Large intestine (tissue), 12 donors: ENCODE measurements around the gene DEFB112. TPM values are rescaled to one million over a fixed set of nuclear protein-coding genes. Genes with fewer than 3 reads are reported as not detected.

Experiments used
- DNase-seq, 2 donors: peaks; one replicate each; pipeline versions ENCODE4 v3.0.0 to v3.0.0-alpha.2; 2013
- H3K27ac ChIP-seq: one replicate; pipeline ENCODE4 v1.5.1; 2013; ENCODE audit warnings: low read length
- H3K27me3 ChIP-seq: 2 replicates; pipeline ENCODE4 v1.6.1; 2013; ENCODE audit warnings: low read length; ENCODE audit not compliant: control insufficient read depth, insufficient read depth
- H3K36me3 ChIP-seq: 2 replicates; pipeline ENCODE4 v1.6.1; 2013; ENCODE audit warnings: low read length; ENCODE audit not compliant: control insufficient read depth, insufficient read depth
- H3K4me1 ChIP-seq: one replicate; pipeline ENCODE4 v1.6.1; 2013; ENCODE audit warnings: low read length; ENCODE audit not compliant: control insufficient read depth, insufficient read depth
- H3K4me3 ChIP-seq: one replicate; pipeline ENCODE4 v1.5.1; 2013; ENCODE audit warnings: low read length
- H3K9me3 ChIP-seq: one replicate; pipeline ENCODE4 v1.6.1; 2013; ENCODE audit warnings: mild to moderate bottlenecking, low read depth, low read length, moderate library complexity; ENCODE audit not compliant: control insufficient read depth
- WGBS: methylation state at CpG from one replicate; pipeline ENCODE4 v1.1.5; 2013; ENCODE audit warnings: low lambda C conversion rate; ENCODE audit not compliant: insufficient coverage; 5-methylcytosine and 5-hydroxymethylcytosine counted together
- long read RNA-seq, 11 donors: transcript quantifications; one replicate each; lab custom pipeline, GENCODE V29; 2026
- polyA plus RNA-seq: library from polyadenylated mRNA; unstranded; fragments of 120-200 nt; gene quantifications from one replicate; pipeline ENCODE4 v1.2.1, GENCODE V29; 2013

The DEFB112 gene, protein sequence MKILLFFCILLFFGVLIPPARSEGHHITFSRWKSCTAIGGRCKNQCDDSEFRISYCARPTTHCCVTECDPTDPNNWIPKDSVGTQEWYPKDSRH
- not detected for polyA plus RNA-seq
- long read RNA-seq, donor 1: 0 reads
- long read RNA-seq, donor 2: 0 reads
- long read RNA-seq, donor 3: 0 reads
- long read RNA-seq, donor 4: 0 reads
- long read RNA-seq, donor 5: 0 reads
- long read RNA-seq, donor 6: 0 reads
- long read RNA-seq, donor 7: 0 reads
- long read RNA-seq, donor 8: 0 reads
- long read RNA-seq, donor 9: 0 reads
- long read RNA-seq, donor 10: 0 reads
- long read RNA-seq, donor 11: 0 reads

DNA sequence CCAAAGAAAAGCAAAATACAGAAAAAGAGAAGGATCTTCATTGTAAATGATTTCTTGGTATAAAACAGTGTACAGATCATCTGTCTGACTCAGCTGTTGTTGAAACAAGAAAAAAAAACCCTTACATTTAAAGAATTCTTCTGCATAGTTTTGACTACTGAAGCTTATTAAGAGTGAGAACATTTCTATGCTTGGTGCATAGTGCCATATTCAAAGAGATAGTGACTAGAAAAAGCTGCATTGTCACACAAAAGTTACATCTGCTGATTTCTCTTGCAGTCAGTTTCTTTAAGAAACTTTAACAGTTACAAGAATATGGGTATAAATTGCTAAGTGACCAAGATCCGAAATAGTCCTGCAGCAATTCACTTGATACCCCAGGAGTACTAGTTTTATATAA is at the start of gene DEFB112:
DEFB112 (minus strand) TSS at position 101 of the 400 bp plus-strand sequence; CDS start at position 41, 60 bp downstream.
- H3K4me3 ChIP-seq: no peak within 1 kb of the TSS
- H3K4me1 ChIP-seq: no peaks in the 10 kb centered on the region
- 100% methylated on average over 1 of the region's 1 CpG for WGBS
- no peak for DNase-seq
- no peak within 1 kb of the TSS for H3K27ac ChIP-seq
- no peaks in the 10 kb centered on the region for H3K36me3 ChIP-seq
- no peaks in the 10 kb centered on the region for H3K27me3 ChIP-seq
- no peaks in the 10 kb centered on the region for H3K9me3 ChIP-seq

DNA sequence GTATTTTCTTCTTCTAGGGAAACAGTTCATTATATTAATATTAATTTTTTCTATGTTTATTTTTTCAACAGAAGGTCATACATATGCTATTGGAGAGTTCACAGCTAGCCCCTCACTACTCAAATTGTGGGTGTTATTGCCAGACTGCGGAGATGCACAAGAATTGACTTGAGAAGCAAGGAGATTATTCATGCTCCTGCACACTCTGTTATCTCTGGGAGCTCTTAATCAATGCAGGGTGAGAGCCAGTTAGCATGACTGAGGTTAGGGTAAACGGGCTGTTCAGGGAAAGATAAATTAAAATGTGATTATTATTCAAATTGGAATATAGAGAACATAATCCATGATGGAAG is 48.9 kb upstream of the DEFB112 start:
- WGBS: 25% methylated on average over 1 of the region's 2 CpGs
- no peaks in the 10 kb centered on the region for H3K27me3 ChIP-seq
- H3K27ac ChIP-seq: no peak overlapping the region

DNA sequence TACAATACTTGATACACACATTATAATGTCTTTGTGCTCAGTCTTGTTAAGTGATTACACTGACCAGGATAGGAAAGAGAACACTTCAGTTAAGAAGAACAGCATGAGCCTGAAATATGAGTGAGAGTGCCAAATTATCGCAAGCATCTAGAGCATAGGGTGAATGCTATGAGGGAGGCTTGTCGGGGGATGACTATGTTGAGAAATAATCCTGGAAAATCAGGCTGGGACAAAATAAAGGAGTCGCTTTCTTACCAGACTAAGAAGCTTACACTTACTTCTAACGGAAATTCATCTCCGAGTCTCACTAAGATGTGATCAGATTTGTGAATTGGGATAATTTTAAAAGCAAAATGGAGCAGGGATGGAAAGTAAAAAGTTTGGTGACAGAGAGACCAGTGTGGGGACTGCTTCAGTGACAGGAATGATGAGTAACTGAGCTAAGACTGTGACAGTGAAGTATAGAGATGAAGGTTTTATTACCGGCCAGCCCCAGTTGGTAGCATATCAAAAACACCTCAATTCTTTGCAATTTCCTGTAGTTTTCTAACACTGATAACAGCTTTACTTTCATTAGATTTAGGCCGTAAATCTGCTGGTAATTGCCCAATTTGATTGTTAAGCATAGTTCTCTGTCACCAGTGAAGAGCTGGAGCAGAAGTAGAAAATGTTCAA is 48.4 kb upstream of the DEFB112 start:
- no peak overlapping the region for H3K4me3 ChIP-seq
- no peaks in the 10 kb centered on the region for H3K27me3 ChIP-seq
- DNase-seq: no peak
- H3K9me3 ChIP-seq: no peaks in the 10 kb centered on the region
- 93% methylated on average over 3 of the region's 7 CpGs for WGBS
- H3K36me3 ChIP-seq: no peaks in the 10 kb centered on the region
- peaks cover 9% of the 10 kb centered on the region for H3K4me1 ChIP-seq
- H3K27ac ChIP-seq: no peak overlapping the region

More for the DNA sequence above, 48.9 kb upstream of the DEFB112 start:
- no peak overlapping the region for H3K4me3 ChIP-seq
- H3K9me3 ChIP-seq: no peaks in the 10 kb centered on the region
- no peak for DNase-seq
- peaks cover 4% of the 10 kb centered on the region for H3K4me1 ChIP-seq
- no peaks in the 10 kb centered on the region for H3K36me3 ChIP-seq

DNA sequence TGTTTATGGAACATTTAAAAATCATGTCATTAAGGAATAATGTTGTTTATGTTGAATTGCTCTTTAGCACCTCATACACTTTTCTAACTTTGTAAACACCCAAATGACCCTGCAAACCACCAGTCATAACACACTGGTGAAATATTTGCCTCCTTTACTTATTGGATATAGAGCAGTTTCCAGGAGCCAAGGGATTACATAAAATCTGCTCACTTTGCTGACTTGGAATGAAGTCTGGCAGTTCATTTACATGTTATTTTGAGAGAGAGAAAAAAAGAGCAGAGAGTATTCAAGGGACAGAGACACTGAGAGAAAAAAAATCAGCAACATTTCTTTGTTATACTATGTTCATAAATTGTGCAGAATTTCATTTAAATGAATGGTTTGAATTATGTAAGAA is 46.6 kb upstream of the DEFB112 start:
- no peak overlapping the region for H3K27ac ChIP-seq
- no peaks in the 10 kb centered on the region for H3K9me3 ChIP-seq
- H3K4me1 ChIP-seq: peaks cover 22% of the 10 kb centered on the region
- no peaks in the 10 kb centered on the region for H3K27me3 ChIP-seq
- H3K4me3 ChIP-seq: no peak overlapping the region
- H3K36me3 ChIP-seq: no peaks in the 10 kb centered on the region
- DNase-seq: no peak

DNA sequence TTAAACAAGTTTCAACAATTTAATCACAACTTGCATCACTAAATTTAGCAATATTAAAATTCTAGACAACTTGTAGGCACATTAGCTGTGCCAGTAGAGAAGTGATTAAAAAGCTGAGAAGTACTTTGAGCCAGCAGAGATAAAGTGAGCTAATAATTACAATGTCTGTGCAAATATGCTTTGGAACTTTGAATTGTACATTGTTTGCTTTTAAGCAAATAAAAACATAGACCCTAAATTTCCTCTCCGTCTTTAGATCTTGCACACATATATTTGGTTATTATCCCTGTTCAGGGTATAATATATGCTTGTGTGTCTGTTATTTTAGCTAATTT is 44.2 kb upstream of the DEFB112 start:
- Histone ChIP-seq H3K27ac (peak overlapping the region; percentile 58), H3K27me3 (no peaks in the 10 kb centered on the region), H3K4me1 (peaks cover 35% of the 10 kb centered on the region), H3K9me3 (no peaks in the 10 kb centered on the region), H3K4me3 (no peak overlapping the region), H3K36me3 (no peaks in the 10 kb centered on the region)
- no CpG with 5 or more reads among the region's 1 CpG for WGBS
- peak; percentile 7 to 59 for DNase-seq

DNA sequence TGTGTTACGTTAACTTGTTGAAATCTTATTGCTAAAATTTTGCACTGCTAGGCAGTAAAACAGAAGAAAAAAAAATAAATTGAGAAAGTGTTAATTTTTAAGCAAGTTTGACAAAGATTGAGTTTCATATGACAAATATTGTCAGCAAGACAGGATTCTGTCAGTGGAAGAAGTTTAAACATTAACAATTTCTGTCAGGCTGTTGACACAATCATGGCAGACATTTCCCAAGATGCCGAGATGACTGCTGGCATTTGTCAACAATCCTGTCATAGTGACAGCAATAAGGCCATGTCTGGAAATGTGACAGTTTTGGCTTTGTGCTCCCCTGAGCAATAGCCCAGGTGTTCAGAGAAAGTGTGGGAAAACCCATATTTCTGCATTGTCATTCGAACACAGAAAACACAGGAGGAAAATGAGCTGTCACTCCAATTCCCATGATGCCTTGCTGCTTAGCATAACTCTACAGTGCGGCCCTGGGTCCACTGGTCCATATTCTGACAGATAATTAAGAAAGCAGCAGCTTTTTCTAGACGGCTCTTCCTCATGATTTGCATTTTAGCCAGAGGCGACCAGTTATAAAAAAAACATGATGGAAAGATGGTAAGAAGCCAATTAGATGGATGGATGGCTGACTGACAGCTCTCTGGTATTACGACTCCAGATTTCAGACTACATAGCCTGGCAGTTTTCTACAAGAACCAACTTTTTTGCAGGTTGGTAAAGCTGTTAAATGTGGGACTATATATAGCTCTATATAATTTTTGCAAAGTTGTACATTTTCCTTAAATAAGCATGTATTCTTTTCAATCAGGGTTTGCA is 43.6 kb upstream of the DEFB112 start:
- H3K27ac ChIP-seq: peak overlapping the region; percentile 58
- H3K4me3 ChIP-seq: peak overlapping the region; percentile 0
- H3K9me3 ChIP-seq: no peaks in the 10 kb centered on the region
- DNase-seq: peak; percentile 35 to 77
- H3K27me3 ChIP-seq: no peaks in the 10 kb centered on the region
- no peaks in the 10 kb centered on the region for H3K36me3 ChIP-seq
- WGBS: 33% methylated on average over 1 of the region's 7 CpGs
- peaks cover 35% of the 10 kb centered on the region for H3K4me1 ChIP-seq

DNA sequence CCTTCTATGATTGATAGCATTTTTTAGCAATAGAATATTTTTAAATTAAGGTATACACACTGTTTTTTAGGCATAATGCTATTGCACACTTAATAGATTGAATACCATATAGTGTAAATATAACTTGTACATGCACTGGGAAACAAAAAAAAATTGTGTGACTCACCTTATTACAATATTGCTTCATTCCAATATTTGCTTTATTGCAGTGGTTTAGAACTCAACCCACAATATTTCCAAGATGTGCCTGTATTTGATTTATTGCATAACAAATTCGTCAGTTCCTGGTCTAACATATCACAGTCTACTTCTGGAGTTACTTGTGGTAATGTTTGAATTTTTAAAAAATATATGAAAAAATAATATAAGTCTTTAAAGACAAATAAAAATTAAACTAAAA is 41.9 kb upstream of the DEFB112 start:
- Histone ChIP-seq H3K4me1 (peaks cover 35% of the 10 kb centered on the region), H3K36me3 (no peaks in the 10 kb centered on the region), H3K27me3 (no peaks in the 10 kb centered on the region), H3K27ac (no peak overlapping the region), H3K9me3 (no peaks in the 10 kb centered on the region), H3K4me3 (no peak overlapping the region)
- no CpG with 5 or more reads among the region's 1 CpG for WGBS
- no peak for DNase-seq

DNA sequence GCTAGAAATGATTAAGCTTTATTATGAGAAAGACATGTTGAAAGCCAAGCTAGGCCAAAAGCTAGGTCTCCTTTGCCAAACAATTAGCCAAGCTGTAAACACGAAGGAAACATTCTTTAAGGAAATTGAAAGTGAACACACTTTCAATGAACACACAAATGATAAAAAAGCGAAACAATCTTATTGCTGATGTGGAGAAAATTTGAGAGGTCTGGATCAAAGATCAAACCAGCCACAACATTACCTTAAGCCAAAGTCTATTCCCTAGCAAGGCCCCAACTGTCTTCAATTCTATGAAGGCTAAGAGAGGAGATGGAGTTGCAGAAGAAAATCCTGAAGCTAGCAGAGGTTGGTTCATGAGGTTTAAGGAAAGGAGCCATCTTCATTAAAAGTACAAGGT is 40.2 kb upstream of the DEFB112 start:
- Histone ChIP-seq H3K4me1 (peaks cover 31% of the 10 kb centered on the region), H3K27me3 (no peaks in the 10 kb centered on the region), H3K27ac (peak overlapping the region; percentile 22), H3K4me3 (no peak overlapping the region), H3K36me3 (no peaks in the 10 kb centered on the region), H3K9me3 (no peaks in the 10 kb centered on the region)
- WGBS: 40% methylated on average over 1 of the region's 2 CpGs
- DNase-seq: peak; percentile 13 to 64

DNA sequence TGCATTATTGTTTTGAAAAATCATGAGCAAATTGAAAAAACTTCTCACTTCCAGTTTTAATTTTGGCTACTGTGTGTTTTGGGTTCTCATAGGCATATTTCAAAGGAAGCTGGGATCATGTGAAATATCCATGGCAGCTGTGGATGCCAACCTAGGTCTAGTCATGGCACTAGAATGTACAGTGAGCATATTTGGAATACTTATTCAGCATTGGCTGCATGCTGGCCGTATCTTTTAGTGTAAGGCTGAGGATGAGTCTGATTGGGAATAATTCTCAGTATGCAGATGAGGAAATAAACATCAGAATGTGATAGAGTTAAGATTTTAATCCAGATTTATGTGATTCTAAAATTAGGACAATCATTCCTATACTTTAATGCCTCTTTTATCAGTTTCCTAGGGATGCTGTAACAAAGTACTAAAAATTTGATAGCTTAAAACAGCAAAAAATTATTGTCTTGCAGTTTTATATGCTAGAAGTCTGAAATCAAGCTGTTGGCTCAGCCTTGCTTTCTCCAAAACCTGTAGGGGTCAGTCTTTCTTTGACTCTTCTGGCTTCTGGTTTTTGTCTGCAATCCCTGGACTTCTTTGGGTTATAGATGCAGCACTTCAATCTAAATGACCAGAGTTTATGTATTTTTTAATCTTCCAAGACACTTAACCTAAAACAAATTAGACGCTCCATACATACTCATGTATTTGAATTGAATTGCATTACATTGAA is 37.7 kb upstream of the DEFB112 start:
- Histone ChIP-seq H3K27ac (no peak overlapping the region), H3K4me1 (peaks cover 21% of the 10 kb centered on the region), H3K4me3 (no peak overlapping the region), H3K36me3 (no peaks in the 10 kb centered on the region), H3K9me3 (no peaks in the 10 kb centered on the region), H3K27me3 (no peaks in the 10 kb centered on the region)
- no peak for DNase-seq
- 100% methylated on average over 1 of the region's 2 CpGs for WGBS

DNA sequence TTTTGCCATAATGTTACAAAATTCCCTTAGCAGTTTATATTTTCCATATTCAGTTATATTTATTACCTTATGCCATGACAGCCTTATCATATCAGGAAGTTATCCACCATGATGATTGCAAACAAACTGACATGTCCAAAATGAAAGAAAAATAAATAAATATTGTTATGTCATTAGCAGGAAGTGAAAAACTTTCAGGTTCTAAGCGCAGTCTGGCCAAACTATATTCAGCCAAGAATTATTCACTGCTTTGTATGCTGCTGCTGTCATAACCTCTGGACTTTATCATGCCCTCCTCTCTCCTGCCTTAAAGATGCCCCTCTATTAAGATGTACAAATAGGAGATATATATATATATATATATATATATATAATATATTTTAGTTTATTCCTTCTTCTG is 27.7 kb upstream of the DEFB112 start:
- Histone ChIP-seq H3K27me3 (no peaks in the 10 kb centered on the region), H3K36me3 (no peaks in the 10 kb centered on the region), H3K4me3 (no peak overlapping the region), H3K9me3 (no peaks in the 10 kb centered on the region), H3K4me1 (no peaks in the 10 kb centered on the region), H3K27ac (no peak overlapping the region)
- DNase-seq: no peak
- no CpG with 5 or more reads among the region's 1 CpG for WGBS
